GM19035 (cell line): Measurements from ENCODE around the gene ELMO2.
"Not testable (repeated sequence)": the region's sequence is repeated elsewhere in the genome, so short reads cannot be mapped to it uniquely, and the experiment has no call there.

ENCODE experiments used
- ATAC-seq: cut with Tn5 transposase; IDR thresholded peaks from one replicate; pipeline ENCODE4 v1.9.1; 2021; ENCODE audit not compliant: unreplicated experiment

The ELMO2 gene

DNA sequence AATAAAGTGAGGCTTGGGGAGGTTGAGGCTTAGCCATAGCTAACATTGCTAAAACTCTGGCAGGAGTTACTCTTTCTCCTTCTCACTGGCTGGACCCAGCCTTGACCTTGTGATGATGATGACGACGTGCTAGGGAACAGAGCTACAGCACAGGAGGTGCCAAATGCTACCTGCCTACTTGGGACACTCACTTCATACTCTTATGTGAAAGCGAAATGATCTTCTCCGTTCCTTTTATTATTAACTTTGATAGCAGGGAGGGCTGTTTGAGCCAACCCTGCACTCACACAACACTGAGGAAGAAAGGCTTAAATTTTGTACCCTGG lies 1.2 kb upstream of the ELMO2 start:
- ATAC-seq: no peak

GRCh38 chr20:46406986-46407670 lies 713 bp upstream of the ELMO2 start:
- peak; percentile 38 for ATAC-seq

DNA sequence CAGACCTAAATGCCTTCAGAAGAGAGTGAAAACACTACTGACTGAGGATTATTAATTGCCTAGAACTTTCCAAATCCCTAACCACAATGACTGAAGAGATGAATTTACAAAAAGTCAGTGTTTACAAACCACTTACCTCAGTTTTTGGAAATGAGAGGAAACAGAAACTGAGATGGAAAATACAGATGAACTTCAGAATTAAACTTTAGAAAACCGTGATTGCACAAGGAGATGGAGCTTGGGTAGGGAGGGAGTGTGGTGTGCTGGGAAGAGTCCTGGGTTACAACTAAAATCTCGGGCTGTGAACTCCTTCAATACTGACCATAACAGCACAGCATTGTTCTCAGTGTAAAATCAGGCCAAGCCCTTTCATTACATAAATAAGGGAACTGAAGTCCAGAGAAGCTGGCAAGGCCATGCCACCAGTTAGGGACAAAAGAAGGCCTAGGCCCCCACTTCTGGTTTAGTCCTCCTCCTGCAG lies 4.0 kb downstream of the ELMO2 start:
- no peak for ATAC-seq

DNA sequence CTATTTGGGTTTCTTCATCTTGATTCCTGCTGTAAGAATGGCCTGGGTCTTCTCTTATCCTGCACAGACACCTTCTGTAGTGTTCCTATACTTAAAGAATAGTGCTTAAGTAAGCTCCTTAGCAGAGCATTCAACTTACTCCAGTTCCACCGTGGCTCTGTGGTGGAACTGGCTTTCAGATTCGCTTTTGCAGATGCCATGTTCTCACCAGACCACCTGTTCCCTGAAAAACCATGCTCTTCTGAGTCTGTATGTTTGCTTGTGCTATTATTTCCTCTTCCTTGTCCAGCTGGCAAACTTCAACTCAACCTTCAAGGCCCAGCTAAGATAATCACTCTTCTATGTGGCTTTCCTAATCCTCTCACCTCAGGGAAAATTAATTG lies 4.9 kb downstream of the ELMO2 start:
- ATAC-seq: no peak

DNA sequence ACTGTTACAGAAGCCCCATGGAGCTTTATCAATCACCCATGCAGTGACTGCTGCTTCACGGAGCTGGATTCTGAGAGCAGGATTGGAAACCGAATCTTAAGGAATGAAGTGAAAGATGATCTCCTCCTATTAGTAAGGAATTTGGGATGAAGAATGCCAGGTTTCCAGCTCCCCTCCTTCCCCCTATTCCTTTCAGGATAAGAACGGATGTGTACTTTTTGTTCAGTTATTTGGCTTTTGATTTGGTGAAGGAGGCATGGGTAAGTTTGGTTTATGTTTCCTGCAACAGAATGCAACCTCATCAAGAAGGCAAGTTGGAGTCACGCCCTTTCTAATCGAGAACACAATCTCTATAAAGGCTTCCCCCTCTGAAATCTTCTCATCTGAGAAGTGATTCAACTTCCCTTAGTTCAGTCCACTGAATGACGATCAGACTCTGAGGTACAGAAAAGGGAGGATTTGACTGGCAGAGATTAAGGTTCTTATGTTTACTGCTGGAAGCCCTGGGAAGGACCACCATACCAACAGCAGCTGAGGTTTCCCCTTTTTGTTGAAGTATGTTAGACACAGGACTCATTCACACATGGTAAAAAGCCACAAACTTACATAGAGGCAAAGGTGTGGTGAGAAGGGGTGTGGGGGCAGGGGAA lies 5.5 kb downstream of the ELMO2 start:
- no peak for ATAC-seq

- no peak for ATAC-seq
These were observed 6.2 kb downstream of the ELMO2 start for GRCh38 chr20:46400253-46400652.

GRCh38 chr20:46399401-46399800 lies 7.0 kb downstream of the ELMO2 start:
- no peak for ATAC-seq

DNA sequence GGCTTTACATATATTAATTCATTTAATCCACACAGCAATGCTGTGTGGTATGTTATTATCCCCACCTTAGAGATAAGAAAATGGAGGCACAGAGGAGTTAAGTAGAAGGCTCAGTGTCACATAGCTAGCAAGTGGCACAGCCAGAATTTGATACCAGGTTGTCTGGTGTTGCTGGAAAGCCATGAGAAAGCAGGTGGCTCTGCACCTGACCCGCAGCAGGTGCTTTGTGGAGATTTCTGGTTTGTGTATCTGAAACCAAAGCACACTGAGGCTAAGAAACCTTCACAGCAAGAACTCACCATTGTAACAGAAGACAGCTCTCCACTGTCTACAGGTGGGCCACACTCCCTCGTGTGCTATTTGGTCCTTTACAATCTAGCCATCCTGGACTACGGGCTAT lies 7.5 kb downstream of the ELMO2 start:
- ATAC-seq: no peak

DNA sequence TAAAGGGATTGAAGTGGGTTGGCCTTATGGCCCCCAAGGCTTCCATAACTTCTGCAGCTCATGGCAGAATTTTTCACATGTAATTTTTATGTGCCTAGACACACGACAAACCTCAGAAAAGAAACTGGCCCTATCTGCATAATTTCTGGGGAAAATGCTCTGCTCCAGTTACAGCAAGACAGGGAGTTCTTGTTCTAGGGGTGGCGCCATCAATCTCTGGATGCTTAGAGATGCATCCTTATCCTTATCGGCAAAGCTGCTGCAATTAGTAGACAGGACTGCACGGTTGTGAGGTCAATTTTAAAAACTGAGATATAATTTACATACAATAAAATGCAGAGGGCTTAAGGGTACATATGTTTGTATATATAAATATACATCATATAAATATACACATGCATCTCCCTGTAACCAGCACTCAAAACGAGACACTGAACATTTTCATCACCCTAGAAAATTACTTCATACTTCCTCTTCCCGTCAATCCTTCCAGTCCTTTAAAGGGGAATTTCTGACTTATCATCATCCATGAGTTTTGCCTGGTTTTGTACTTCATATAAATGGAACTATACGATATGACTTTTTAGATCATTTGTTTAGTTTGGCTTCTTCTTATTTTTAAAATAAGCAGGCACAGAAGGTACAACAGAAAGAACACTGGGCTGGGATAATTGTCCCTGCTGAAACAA lies 10.2 kb downstream of the ELMO2 start:
- ATAC-seq: no peak

- ATAC-seq: no peak
These were observed 11.3 kb downstream of the ELMO2 start for GRCh38 chr20:46394872-46395760.

DNA sequence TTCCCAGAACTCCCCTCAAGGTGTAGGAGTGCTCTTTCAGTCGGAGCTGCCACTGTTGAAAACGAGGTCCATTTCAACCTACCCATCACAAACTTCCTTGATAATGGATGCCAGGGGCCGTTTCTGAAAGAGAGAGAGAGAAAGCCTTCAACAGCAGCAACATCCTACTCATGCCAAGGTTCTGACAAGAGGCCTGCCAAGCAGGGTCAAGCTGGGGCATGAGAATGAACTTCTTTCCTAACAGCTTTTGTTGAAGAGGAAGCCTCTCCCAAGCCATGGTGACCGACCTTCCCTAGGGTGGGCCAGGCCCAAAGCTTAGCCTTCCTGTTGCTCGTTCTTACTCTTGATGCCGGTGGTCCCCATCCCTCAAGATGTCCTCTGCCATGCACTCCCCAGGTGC lies 12.4 kb downstream of the ELMO2 start:
- ATAC-seq: no peak

GRCh38 chr20:46388937-46389336 lies 17.5 kb downstream of the ELMO2 start:
- ATAC-seq: no peak

DNA sequence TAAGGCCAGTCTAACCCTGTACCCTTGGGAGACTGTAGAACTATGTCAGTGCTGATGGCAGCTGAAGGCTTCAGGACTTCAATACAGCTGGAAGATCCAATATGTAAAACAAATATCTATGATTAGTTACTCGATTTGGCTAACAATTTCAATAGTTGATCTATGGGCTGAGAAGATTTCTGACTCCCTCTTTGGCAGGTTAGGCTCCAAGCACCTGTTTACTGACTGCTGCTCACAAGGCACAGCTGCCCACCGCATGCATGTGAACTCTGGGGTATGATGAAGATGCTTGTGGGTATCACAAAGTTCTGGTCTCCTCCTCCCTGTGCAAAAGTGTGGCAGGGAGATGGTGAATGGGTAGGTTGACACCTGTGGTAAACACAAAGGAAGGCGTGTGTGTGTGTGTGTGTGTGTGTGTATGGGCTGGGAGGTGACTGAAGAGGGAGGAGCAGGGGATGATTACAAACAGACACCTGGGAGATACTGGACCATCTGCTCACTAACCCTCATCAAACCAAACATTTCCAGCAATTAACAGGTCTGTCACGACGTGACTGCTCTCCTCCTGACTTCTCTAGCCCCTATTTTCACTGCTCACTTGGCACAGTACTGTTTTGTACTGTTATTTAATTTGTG lies 18.1 kb downstream of the ELMO2 start:
- ATAC-seq: no peak

- ATAC-seq: not testable (repeated sequence)
These were observed 19.4 kb downstream of the ELMO2 start for GRCh38 chr20:46387054-46387453.

DNA sequence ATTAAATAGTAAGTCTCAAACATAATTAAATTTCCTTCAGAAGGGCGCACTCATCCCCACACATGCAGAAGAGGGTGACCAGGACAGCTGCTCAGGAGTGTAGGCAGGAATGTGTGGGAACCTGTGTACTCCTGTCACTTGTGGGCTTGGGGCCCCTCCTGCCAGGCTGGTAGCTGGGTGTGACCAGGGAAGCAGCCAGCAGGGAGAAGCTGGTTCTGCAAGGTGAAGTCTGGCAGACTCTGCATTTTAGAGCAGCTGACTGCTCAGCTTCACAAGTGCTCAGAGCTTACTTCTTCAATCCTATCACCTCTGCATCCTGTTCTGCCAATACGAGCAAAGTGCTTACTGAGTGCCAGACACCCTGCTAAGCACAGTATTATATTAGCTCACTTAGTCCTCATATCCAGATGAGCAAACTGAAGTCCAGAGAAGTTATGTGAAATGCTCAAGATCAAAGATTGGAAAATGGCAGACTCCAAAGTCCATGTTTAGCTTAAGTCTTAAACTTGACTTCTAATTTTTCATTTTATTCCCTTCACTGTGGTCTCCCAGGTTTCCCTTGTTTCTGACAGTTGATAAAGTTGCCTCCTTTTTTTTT lies 27.9 kb downstream of the ELMO2 start:
- no peak for ATAC-seq

DNA sequence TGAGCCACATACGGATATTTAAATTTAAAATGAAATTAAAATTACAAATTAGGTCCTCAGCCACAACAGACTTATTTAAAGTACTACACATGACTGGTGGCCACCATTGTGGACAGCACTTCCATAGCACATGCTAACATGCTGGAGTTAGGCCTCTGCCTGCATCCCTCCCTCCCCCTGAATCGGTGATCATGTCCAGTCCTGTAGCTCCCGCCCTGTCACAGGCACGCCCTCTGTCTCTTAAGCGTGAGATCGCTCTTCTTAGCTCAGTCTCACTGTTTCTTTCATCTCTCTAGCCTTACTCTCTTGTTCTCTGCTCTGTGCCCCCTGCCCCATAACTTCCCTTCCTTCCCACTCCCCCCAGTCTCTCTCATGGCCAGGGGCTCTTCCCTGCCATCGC lies 28.9 kb downstream of the ELMO2 start:
- no peak for ATAC-seq

DNA sequence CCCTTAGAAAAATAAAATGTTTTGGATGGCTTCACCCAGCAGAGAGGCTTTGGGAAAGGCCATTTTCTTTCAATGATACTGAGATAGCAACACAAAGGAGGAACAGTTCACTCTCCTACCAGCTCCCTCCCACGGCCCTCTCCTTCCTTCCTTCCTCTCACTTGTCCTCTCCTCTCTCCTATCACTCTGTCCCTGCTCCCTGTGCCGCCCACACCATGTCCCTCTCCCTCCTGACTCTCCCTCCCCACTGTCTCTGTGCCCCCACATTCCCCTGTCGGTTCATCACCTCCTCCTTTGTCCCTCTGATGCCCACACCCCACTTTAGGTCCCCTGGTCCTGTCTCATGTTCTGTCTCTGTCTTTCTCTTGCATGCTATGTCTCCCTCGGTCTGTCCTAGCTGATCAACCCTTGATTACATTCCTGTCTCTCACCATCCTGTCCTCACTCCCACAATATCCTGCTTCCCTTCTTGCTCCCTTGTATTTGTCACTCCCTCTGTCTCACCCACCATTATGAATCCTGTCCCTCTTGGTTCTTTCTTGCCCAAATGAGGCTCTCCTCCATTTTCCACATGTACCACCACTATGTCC lies 30.1 kb downstream of the ELMO2 start:
- ATAC-seq: no peak

DNA sequence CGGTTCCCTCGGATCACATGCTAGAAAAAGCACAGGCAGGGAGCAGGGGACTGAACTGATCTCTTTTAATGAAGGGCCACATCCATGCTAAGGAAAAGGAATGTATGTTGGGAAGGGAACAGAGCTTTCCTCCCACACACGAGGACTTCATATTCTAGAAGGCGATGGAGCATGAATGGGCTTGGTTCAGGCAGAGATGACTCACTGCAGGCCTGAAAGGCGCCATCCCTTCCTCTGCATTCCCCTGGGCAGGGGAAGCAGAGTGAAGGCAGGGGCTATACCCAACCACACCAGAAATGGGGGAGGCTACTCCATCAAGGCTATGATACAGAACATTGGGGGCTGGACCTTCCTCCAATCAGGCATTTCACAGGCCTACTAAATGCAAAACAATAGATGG lies 30.6 kb downstream of the ELMO2 start:
- no peak for ATAC-seq

DNA sequence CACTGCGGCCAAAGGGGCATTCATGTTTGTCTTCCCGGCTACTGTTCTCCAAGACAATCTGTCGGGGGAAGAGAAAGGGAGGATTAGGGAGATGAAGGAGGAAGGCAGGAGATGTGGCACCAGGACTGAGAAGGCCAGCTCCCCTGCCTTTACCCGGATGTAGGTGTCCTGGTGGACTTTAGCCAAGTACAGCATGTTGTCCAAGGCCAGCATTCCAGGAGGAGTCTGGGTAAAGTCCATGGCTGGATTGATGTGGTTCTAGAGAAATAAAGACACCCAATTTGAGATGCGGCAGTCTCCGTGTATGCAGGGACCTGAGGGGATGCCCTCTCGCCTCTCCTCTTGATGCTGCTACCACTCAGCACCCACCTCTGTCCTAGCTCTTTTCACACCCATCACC lies 32.0 kb downstream of the ELMO2 start:
- ATAC-seq: no peak

- ATAC-seq: no peak
These were observed 34.8 kb downstream of the ELMO2 start for GRCh38 chr20:46371656-46372055.
